GM10847 (cell line): ENCODE results near the gene PLVAP.

Experiments used
- POLR2A ChIP-seq: IDR thresholded peaks from 2 replicates; pipeline ENCODE4 v1.6.1; 2011; ENCODE audit not compliant: insufficient read length; ENCODE audit errors: extremely low read depth

The PLVAP gene

GRCh38 chr19:17325881-17326594 is 51.1 kb downstream of the PLVAP start:
- no peak for TF ChIP-seq POLR2A

- TF ChIP-seq POLR2A: no peak
Measured at GRCh38 chr19:17325133-17325532, 52.0 kb downstream of the PLVAP start.

GRCh38 chr19:17324357-17325114 is 52.6 kb downstream of the PLVAP start:
- TF ChIP-seq POLR2A: no peak

GRCh38 chr19:17323964-17324332 is 53.2 kb downstream of the PLVAP start:
- TF ChIP-seq POLR2A: no peak

GRCh38 chr19:17323300-17323963 is 53.7 kb downstream of the PLVAP start:
- TF ChIP-seq POLR2A: no peak

- TF ChIP-seq POLR2A: no peak
Measured at GRCh38 chr19:17322854-17323253, 54.3 kb downstream of the PLVAP start.

GRCh38 chr19:17321655-17322489 is 55.3 kb downstream of the PLVAP start:
- TF ChIP-seq POLR2A: no peak

- TF ChIP-seq POLR2A: no peak
Measured at GRCh38 chr19:17320435-17320834, 56.7 kb downstream of the PLVAP start.

GRCh38 chr19:17319473-17320238 is 57.5 kb downstream of the PLVAP start:
- TF ChIP-seq POLR2A: no peak

GRCh38 chr19:17318966-17319365 is 58.2 kb downstream of the PLVAP start:
- no peak for TF ChIP-seq POLR2A

GRCh38 chr19:17314007-17314593 is 63.0 kb downstream of the PLVAP start:
- no peak for TF ChIP-seq POLR2A

GRCh38 chr19:17312189-17313113 is 64.7 kb downstream of the PLVAP start:
- no peak for TF ChIP-seq POLR2A
